OCI-LY1 (cell line): ENCODE data around the gene CIB4.

ENCODE experiments used
- CTCF ChIP-seq: fragments of 200-600 bp; sonication (generic), shearing (Covaris generic); IDR thresholded peaks from 2 replicates; pipeline ENCODE4 v1.5.1; 2017; ENCODE audit warnings: mild to moderate bottlenecking, antibody characterized with exemption, low read length, moderate library complexity, mixed read lengths
- EZH2 ChIP-seq: fragments of 200-600 bp; sonication (generic), shearing (Covaris generic); IDR thresholded peaks from 2 replicates; pipeline ENCODE4 v1.8.0; 2017; ENCODE audit warnings: borderline replicate concordance, mixed run types, mild to moderate bottlenecking, antibody characterized with exemption, low read length, moderate library complexity, mixed read lengths

GRCh38 chr2:26532301-26533250 is 108.6 kb downstream of the CIB4 start:
- TF ChIP-seq CTCF: no peak
- no peak for TF ChIP-seq EZH2
